OCI-LY3 (cell line): Measurements from ENCODE around the gene DCLK1.

ENCODE experiments used
- H2AFZ ChIP-seq: fragments of 200-600, 300-600 bp; shearing (Covaris generic); 2 replicates; pipeline ENCODE4 v1.6.0; 2014; ENCODE audit warnings: antibody characterized with exemption, low read depth, low read length
- H3K27ac ChIP-seq: fragments of 200-600, 300-600 bp; sonication (generic); 2 replicates; pipeline ENCODE4 v1.5.1; 2014; ENCODE audit warnings: mild to moderate bottlenecking, low read length, moderate library complexity, mixed read lengths
- H3K27me3 ChIP-seq: fragments of 200-600, 300-600 bp; sonication (generic); 2 replicates; pipeline ENCODE4 v1.6.1; 2014; ENCODE audit warnings: low read depth, low read length, mixed read lengths
- H3K36me3 ChIP-seq: fragments of 200-600, 300-600 bp; sonication (generic); replicated peaks from 2 replicates; pipeline ENCODE3; 2014; ENCODE audit warnings: low read depth, low read length, mixed read lengths
- H3K4me1 ChIP-seq: fragments of 300-600, 200-600 bp; sonication (generic); 2 replicates; pipeline ENCODE4 v1.6.1; 2014; ENCODE audit warnings: low read length, mixed read lengths
- H3K4me2 ChIP-seq: fragments of 200-600, 300-600 bp; sonication (generic); 2 replicates; pipeline ENCODE4 v1.6.1; 2014; ENCODE audit warnings: low read length, mixed read lengths
- H3K4me3 ChIP-seq: fragments of 300-600, 200-600 bp; sonication (generic); 2 replicates; pipeline ENCODE4 v1.5.1; 2014; ENCODE audit warnings: antibody characterized with exemption, mild to moderate bottlenecking, low read length, moderate library complexity
- H3K79me2 ChIP-seq: fragments of 300-600, 200-600 bp; shearing (Covaris generic); 2 replicates; pipeline ENCODE4 v1.6.1; 2014; ENCODE audit warnings: mild to moderate bottlenecking, low read length, mixed read lengths
- H3K9ac ChIP-seq: fragments of 300-600, 200-600 bp; shearing (Covaris generic); 2 replicates; pipeline ENCODE4 v1.6.0; 2014; ENCODE audit warnings: mild to moderate bottlenecking, low read length, moderate library complexity
- H3K9me3 ChIP-seq: fragments of 200-600, 300-600 bp; shearing (Covaris generic); 2 replicates; pipeline ENCODE4 v1.6.1; 2014; ENCODE audit warnings: low read length, mixed read lengths; ENCODE audit not compliant: insufficient read depth
- H4K20me1 ChIP-seq: fragments of 200-600, 300-600 bp; sonication (generic); 2 replicates; pipeline ENCODE4 v1.6.1; 2016; ENCODE audit warnings: low read length, mixed read lengths; ENCODE audit not compliant: insufficient read depth
- EZH2phosphoT487 ChIP-seq: fragments of 200-600 bp; shearing (Covaris generic); IDR thresholded peaks from 2 replicates; pipeline ENCODE4 v1.6.1; 2018; ENCODE audit warnings: antibody characterized with exemption, mixed run types, low read depth
- TF ChIP-seq, protein P1 (sequence below): fragments of 200-600, 300-600 bp; sonication (generic); IDR thresholded peaks from 2 replicates; pipeline ENCODE4 v1.5.1; 2014; ENCODE audit warnings: antibody characterized with exemption, low read length, low read depth

Gene DCLK1

DNA sequence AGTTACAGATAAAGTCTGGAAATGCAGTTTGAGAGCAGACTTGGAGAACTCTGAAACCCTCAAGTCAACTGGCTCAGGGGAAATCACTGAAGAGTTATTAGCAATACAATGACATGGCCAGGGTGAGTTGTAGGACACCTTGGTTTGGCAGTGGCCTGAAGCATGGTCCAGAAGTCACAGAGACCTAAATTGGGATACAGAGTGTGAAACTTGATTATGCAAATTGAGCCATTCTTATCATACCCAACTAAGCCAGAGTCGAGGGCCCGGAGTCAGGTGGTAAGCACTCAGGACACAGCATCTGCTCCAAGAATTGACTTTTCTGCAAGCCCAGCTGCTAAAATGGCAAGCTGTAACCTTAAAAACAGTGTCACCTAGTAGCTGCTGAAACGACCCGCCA is 224.5 kb downstream of the DCLK1 start:
- Histone ChIP-seq H3K27me3 (no peaks in the 10 kb centered on the region), H3K4me3 (no peak overlapping the region), H3K36me3 (no peaks in the 10 kb centered on the region), H3K9ac (no peak overlapping the region), H3K27ac (no peak overlapping the region), H3K4me1 (no peaks in the 10 kb centered on the region), H3K9me3 (no peaks in the 10 kb centered on the region), H2AFZ (no peak overlapping the region), H4K20me1 (no peaks in the 10 kb centered on the region), H3K79me2 (no peaks in the 10 kb centered on the region), H3K4me2 (no peak overlapping the region)
- TF ChIP-seq, protein P1, sequence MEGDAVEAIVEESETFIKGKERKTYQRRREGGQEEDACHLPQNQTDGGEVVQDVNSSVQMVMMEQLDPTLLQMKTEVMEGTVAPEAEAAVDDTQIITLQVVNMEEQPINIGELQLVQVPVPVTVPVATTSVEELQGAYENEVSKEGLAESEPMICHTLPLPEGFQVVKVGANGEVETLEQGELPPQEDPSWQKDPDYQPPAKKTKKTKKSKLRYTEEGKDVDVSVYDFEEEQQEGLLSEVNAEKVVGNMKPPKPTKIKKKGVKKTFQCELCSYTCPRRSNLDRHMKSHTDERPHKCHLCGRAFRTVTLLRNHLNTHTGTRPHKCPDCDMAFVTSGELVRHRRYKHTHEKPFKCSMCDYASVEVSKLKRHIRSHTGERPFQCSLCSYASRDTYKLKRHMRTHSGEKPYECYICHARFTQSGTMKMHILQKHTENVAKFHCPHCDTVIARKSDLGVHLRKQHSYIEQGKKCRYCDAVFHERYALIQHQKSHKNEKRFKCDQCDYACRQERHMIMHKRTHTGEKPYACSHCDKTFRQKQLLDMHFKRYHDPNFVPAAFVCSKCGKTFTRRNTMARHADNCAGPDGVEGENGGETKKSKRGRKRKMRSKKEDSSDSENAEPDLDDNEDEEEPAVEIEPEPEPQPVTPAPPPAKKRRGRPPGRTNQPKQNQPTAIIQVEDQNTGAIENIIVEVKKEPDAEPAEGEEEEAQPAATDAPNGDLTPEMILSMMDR, result no peak
- TF ChIP-seq EZH2phosphoT487, result no peak

DNA sequence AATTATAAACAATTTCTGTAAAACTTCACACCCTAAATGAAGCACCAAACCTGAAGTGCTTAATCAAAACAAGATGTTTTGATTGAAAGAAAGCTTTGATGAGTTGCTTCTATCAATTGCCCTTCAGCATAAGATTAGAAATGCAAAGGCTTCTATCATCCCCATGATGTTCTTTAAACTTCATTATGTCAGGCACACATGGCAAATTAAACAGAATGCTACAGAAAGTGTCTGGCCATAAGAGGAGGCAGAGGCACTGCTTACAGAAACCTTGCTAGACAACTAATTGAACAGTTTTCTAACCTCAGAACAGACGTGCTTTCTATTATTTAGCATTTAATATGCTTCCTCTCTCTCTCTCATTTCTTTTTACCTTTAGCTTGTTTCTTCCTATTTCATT is 228.1 kb downstream of the DCLK1 start:
- Histone ChIP-seq H4K20me1 (no peaks in the 10 kb centered on the region), H3K9me3 (no peaks in the 10 kb centered on the region)

DNA sequence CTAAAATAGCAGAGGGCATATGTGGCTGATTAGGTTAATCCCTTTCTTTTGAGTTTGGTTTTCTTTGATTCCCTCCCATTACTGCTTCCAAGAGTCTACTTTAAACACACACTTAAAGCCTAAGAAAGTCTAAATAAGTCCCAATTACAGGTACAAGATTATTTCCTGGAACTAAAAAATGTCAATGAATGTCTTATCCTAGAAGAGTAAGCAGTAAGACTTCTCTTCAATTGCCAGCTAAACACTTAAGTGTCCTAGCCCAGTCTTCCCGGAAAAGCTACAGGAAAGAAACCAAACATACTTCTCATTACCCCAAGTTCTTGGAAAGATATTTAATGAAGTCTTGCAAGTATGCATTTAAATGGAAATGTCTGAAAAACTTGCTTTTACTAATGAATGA is 233.1 kb downstream of the DCLK1 start:
- H3K4me2 ChIP-seq, result no peak overlapping the region
- no peaks in the 10 kb centered on the region for H3K9me3 ChIP-seq
- H3K79me2 ChIP-seq, result no peaks in the 10 kb centered on the region
- no peak overlapping the region for H3K27ac ChIP-seq
- no peaks in the 10 kb centered on the region for H3K4me1 ChIP-seq
- H3K4me3 ChIP-seq, result no peak overlapping the region
- no peaks in the 10 kb centered on the region for H4K20me1 ChIP-seq
- TF ChIP-seq EZH2phosphoT487, result no peak
- TF ChIP-seq, protein P1, result no peak
- no peaks in the 10 kb centered on the region for H3K36me3 ChIP-seq
- no peak overlapping the region for H3K9ac ChIP-seq
- H2AFZ ChIP-seq, result no peak overlapping the region
- no peaks in the 10 kb centered on the region for H3K27me3 ChIP-seq

More for the DNA sequence above, 228.1 kb downstream of the DCLK1 start:
- Histone ChIP-seq H3K27ac (no peak overlapping the region), H3K79me2 (no peaks in the 10 kb centered on the region), H3K9ac (no peak overlapping the region), H3K4me2 (no peak overlapping the region), H3K4me1 (no peaks in the 10 kb centered on the region), H3K36me3 (no peaks in the 10 kb centered on the region), H3K4me3 (no peak overlapping the region), H3K27me3 (no peaks in the 10 kb centered on the region), H2AFZ (no peak overlapping the region)
- TF ChIP-seq EZH2phosphoT487, result no peak
- TF ChIP-seq, protein P1, result no peak

DNA sequence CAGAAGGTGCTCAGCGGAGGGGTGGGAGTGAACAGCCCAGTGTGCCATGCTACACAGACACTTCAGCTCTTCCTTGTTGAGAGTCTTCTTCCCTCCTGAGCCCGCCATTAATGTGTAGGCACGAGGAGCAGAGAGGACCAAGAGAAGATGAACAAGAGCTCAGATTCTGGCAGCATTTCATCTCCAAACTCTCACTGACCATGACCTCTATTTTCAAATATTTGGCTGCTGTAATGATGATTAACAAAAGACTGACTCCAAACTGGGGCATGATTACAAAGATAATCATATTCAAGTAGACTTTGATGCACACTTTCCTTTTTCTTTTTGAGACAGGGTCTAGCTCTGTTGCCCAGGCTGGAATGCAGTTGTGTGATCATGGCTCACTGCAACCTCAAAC is 236.5 kb downstream of the DCLK1 start:
- Histone ChIP-seq H3K9me3 (no peaks in the 10 kb centered on the region), H3K27ac (no peak overlapping the region), H3K4me2 (no peak overlapping the region), H4K20me1 (no peaks in the 10 kb centered on the region), H3K9ac (no peak overlapping the region), H2AFZ (no peak overlapping the region), H3K36me3 (no peaks in the 10 kb centered on the region), H3K4me3 (no peak overlapping the region), H3K27me3 (0 out of 2 replicates have a peak, but pooled peaks cover 9% of the 10 kb centered on the region), H3K79me2 (no peaks in the 10 kb centered on the region), H3K4me1 (no peaks in the 10 kb centered on the region)
- TF ChIP-seq, protein P1, result no peak
- no peak for TF ChIP-seq EZH2phosphoT487
